Measurements from ENCODE around the gene CAMK2A. TPM values are rescaled to one million over a fixed set of nuclear protein-coding genes. Genes with fewer than 3 reads are reported as not detected.

Gene CAMK2A
- total RNA-seq, 1 experiment from 2014 or later, result not detected

DNA sequence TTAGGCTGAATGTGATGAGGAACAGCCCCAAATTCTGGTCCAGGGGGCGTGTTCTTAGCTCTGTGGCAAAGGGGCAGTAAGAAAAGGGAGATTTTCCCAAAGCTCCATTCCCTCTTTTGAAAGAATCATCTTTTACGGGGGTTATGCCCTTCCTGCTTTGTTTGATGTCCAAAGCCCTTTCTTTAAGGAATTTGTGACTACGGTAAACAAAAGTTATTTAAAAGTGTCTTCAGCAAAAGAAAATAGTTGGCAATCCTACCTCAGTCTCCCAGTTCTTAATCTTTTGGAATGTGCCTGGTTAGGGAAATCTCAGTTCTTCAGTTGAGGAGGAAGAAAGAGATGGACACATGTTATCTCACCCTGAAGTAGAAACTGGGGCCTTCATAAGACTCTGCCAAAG is 37.6 kb upstream of the CAMK2A start:
- Mint-ChIP-seq H3K27ac (ENCODE audit: unreplicated experiment) (no peak overlapping the region), H3K4me1 (ENCODE audit: low read depth, unreplicated experiment) (peaks cover 2% of the 10 kb centered on the region), H3K36me3 (ENCODE audit: insufficient read depth, unreplicated experiment) (no peaks in the 10 kb centered on the region), H3K4me3 (ENCODE audit: low read depth, unreplicated experiment) (no peak overlapping the region), H3K27me3 (ENCODE audit: unreplicated experiment) (no peaks in the 10 kb centered on the region), H3K9me3 (ENCODE audit: low read depth, unreplicated experiment) (no peaks in the 10 kb centered on the region)
- CTCF ChIA-PET, result no interaction called here
- intact Hi-C loops (cut with micrococcal nuclease; ENCODE audit: unreplicated experiment), result no loop called here
- TF ChIP-seq, protein P1, sequence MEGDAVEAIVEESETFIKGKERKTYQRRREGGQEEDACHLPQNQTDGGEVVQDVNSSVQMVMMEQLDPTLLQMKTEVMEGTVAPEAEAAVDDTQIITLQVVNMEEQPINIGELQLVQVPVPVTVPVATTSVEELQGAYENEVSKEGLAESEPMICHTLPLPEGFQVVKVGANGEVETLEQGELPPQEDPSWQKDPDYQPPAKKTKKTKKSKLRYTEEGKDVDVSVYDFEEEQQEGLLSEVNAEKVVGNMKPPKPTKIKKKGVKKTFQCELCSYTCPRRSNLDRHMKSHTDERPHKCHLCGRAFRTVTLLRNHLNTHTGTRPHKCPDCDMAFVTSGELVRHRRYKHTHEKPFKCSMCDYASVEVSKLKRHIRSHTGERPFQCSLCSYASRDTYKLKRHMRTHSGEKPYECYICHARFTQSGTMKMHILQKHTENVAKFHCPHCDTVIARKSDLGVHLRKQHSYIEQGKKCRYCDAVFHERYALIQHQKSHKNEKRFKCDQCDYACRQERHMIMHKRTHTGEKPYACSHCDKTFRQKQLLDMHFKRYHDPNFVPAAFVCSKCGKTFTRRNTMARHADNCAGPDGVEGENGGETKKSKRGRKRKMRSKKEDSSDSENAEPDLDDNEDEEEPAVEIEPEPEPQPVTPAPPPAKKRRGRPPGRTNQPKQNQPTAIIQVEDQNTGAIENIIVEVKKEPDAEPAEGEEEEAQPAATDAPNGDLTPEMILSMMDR (IDR thresholded peaks at IDR 0.05; ENCODE audit: unreplicated experiment), result no peak
- DNase-seq, result no peak
- no TSS peak for BruUV-seq (replicated peaks)

DNA sequence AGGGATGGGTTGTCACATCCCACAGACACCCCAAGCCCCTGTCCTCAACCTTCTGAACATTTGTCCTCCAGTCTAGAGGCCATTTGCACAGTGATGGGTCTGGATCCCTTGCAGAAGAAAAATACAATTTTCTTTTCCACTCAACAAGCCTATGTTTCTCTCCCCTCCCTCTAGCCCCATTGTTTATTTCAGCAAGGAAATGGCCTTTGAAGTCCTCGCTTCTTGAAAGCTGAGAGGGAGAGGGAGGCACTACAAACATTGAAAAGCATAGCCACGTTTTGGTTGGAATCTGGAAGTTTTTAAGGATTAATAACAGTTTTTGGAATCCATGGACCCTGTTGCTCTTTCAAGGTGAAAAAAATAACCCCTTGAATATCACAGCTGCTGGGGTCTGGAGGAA is 37.1 kb upstream of the CAMK2A start:
- BruUV-seq (replicated peaks), result no TSS peak
- CTCF ChIA-PET, result no interaction called here
- Mint-ChIP-seq H3K36me3 (ENCODE audit: insufficient read depth, unreplicated experiment) (no peaks in the 10 kb centered on the region), H3K27ac (ENCODE audit: unreplicated experiment) (no peak overlapping the region), H3K27me3 (ENCODE audit: unreplicated experiment) (no peaks in the 10 kb centered on the region), H3K4me3 (ENCODE audit: low read depth, unreplicated experiment) (no peak overlapping the region), H3K4me1 (ENCODE audit: low read depth, unreplicated experiment) (peaks cover 6% of the 10 kb centered on the region), H3K9me3 (ENCODE audit: low read depth, unreplicated experiment) (no peaks in the 10 kb centered on the region)
- TF ChIP-seq, protein P1 (IDR thresholded peaks at IDR 0.05; ENCODE audit: unreplicated experiment), result no peak
- intact Hi-C loops (cut with micrococcal nuclease; ENCODE audit: unreplicated experiment), result no loop called here
- no peak for DNase-seq

DNA sequence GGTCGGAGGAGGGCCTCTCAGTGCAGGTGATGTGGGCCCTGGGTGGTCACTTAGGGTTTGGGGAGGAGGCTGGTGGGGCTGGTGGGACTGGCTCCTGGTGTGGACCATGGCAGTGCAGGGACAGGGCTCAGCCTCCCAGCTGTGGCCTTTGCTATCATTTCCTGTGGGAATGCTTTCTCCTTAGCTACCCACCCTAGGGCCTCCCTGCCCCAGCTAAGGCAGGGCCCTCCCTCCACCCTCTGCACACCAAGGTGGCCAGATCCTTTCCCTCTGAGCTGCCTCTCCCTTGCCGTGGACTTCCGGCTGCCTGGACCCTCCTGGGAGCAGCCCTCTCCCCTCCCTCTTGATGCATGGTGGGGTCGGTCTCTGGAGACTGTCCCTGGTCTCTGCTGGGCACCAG is 35.9 kb upstream of the CAMK2A start:
- DNase-seq, result no peak
- no TSS peak for BruUV-seq (replicated peaks)
- TF ChIP-seq, protein P1 (IDR thresholded peaks at IDR 0.05; ENCODE audit: unreplicated experiment), result no peak
- Mint-ChIP-seq H3K4me1 (ENCODE audit: low read depth, unreplicated experiment) (peaks cover 19% of the 10 kb centered on the region), H3K27ac (ENCODE audit: unreplicated experiment) (no peak overlapping the region), H3K9me3 (ENCODE audit: low read depth, unreplicated experiment) (peaks cover 3% of the 10 kb centered on the region), H3K27me3 (ENCODE audit: unreplicated experiment) (no peaks in the 10 kb centered on the region), H3K4me3 (ENCODE audit: low read depth, unreplicated experiment) (no peak overlapping the region), H3K36me3 (ENCODE audit: insufficient read depth, unreplicated experiment) (no peaks in the 10 kb centered on the region)
- intact Hi-C loops (cut with micrococcal nuclease; ENCODE audit: unreplicated experiment), result no loop called here
- CTCF ChIA-PET, result interaction anchor here (0.7 to 1.5 kb wide), 3 partner anchors 12 to 180 kb away, joined by 3 to 4 read pairs (median 3); no protein-coding TSS in a partner anchor

DNA sequence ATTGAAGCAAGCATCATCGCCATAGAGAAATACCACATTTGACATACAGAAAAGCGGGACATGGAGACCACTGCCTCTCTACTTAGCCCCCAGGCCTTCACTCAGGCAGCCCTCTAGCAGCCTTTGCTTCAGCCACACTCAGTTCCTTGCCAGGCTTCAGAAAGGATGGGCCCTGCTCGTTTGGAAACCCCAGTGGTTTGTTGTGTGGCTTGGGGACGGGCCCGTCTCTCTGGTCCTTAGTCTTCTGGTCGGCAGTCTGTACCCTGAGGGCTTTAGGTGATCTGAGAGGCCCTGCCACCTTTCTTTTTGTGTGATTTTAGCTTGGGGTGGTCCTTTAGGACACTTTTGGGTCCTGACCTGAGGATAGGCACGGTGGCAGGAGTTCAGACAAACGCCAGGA is 34.2 kb upstream of the CAMK2A start:
- Mint-ChIP-seq H3K27ac (ENCODE audit: unreplicated experiment) (no peak overlapping the region), H3K36me3 (ENCODE audit: insufficient read depth, unreplicated experiment) (no peaks in the 10 kb centered on the region), H3K4me1 (ENCODE audit: low read depth, unreplicated experiment) (peaks cover 35% of the 10 kb centered on the region), H3K9me3 (ENCODE audit: low read depth, unreplicated experiment) (peaks cover 3% of the 10 kb centered on the region), H3K27me3 (ENCODE audit: unreplicated experiment) (no peaks in the 10 kb centered on the region), H3K4me3 (ENCODE audit: low read depth, unreplicated experiment) (no peak overlapping the region)
- CTCF ChIA-PET, result interaction anchor here (0.7 kb wide), 1 partner anchor 397 kb away, joined by 9 read pairs; no protein-coding TSS in a partner anchor
- TF ChIP-seq, protein P1 (IDR thresholded peaks at IDR 0.05; ENCODE audit: unreplicated experiment), result no peak
- no peak for DNase-seq
- intact Hi-C loops (cut with micrococcal nuclease; ENCODE audit: unreplicated experiment), result no loop called here
- no TSS peak for BruUV-seq (replicated peaks)
